ENCODE results near the gene GYS2.
A peak's percentile ranks its signal among the peaks of the same experiment; 100 is the strongest.

GYS2 gene

DNA sequence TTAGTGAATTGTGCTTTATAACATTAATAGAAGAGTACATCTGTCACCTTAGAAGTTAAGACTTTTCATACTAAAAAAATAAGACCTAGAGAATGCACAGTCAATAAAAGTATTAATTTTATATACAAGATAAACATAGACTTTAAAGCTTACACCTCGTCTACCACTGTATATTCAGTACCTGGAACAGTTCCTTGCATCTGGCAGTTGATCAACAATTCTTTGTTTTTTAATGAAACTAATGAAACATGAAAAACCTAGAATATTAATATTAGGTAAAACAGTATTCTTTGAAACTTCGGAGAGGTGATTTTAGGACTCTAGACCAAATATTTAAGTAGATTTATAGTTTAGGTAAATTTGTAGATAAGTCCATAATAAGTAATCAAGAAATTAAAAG is 98.8 kb downstream of the GYS2 start:
- no peak for DNase-seq (ENCODE audit: low read depth, low spot score)

DNA sequence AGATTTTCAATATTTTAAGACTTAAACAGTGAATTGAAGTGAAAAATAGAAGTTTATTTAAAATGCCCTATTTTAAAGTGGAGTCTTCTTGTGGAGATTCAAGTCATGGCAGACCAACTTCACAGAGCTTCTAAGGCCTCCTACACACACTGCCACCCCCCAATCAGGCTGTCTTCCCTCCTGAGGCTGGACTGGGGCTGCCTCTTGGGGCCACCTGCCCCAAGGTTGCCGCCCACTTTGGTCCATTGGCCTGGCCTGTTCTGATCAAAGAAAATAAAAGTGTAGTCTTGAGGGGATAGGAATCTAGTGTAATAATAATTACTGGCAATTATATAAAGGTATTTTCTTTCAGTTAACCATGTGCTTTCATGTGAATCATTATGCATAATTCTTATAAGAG is 101.8 kb downstream of the GYS2 start:
- DNase-seq (ENCODE audit: low read depth, low spot score), result no peak

DNA sequence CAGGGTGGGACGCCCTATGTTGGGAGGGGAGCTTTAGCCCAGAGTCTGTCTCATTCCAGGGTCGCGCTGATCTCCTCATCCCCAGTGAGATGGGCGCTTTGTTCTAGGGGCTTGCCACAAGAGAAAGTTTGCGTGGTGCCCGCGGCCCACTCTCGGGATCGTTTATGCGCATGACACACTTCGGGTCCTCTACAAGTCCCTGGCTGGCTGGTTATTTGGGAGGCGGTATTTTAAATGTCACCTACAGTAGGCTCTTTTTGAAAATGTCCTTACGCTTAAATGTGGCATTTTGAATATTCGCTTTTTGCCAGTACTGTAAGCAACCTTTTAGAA is 102.5 kb downstream of the GYS2 start:
- peak; percentile 9 for DNase-seq (ENCODE audit: low read depth, low spot score)

DNA sequence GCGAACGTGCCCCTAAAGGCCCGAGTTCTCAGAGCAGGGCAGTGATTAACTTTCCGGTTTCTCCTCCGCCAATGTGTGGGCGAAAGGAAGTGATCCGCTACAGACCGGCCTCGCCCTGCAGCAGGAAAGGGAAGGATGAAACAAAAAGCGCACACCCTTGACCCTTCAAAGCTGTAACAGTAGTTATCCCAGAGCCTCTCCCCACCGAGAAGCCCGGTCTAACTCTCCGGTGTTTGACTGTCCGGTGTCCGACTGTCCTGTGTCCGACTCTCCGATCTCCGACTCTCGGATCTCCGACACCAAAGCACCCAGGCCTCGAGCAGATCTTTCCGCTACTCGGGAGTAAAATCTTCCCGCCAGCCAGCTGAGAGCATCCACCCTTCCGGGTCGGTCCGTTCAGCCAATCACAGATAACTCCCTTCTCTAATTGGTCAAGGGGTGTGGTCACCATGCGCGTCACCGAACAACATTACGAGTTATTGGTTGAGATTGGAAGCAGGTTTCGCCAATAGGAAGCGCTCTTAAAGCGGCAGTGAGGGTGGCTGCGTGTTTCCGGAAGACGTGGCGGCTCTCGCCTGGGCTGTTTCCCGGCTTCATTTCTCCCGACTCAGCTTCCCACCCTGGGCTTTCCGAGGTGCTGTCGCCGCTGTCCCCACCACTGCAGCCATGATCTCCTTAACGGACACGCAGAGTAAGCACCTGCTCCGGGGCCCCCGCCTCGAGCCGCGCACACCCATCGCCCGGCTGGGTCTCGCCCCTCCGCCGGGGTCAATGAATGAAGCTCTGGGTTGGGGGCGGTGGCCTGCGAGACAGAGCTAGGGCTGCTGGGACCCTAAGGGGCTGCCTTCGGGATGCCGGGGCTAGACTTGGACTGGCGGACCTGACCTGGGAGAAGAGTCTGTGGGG is 103.1 kb downstream of the GYS2 start, which contains the start of the genes GOLT1B and RECQL:
Gene GOLT1B (plus strand): TSS at position 532 of the 906 bp plus-strand sequence. CDS start 135 bp downstream, at position 667.
Gene RECQL (minus strand): TSS at position 378 of the 906 bp plus-strand sequence. CDS start 2,065 bp downstream, outside the sequence.
- peak; percentile 96 for DNase-seq (ENCODE audit: low read depth, low spot score)

DNA sequence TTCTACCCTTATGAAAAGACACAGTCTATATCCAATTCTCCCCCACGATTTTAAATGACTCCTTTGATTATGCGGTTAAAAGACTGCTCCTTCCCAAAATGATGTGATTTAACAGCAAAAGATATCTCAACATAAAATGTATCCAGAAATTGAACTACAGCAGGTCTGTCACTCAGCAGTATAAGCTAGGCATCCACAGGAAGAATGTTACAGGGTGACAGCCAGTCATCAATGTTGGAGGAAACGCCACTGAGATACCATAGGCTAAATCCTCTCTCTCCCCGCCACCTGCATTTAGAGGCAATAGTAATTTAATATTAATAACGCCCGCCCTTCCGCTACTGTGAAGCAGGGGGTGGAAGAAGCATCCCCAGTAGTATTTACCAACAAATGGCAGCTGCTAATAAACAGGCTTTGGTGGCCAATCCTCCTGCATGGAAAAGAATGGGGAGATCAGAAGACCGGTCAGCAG is 103.8 kb downstream of the GYS2 start:
- DNase-seq (ENCODE audit: low read depth, low spot score), result no peak

DNA sequence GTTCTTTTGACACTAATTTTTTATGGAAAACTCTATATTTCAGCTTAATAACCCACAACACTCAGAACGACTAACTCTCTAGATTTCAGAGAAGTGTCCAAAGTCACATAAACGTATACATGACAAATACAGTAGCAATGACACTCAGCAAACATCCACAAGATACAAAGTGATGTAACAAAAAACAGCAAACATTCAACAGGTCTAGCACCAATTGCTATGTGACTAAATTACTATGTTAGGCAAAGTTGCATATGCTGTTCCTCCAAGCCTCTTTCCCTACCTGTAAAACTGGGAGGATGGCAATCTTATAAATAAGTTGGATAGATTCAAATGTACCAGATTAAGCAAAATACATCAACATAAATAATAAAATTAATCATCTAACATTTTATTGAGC is 104.9 kb downstream of the GYS2 start:
- DNase-seq (ENCODE audit: low read depth, low spot score), result no peak

Data from smooth muscle cell of the brain vasculature (primary cell).